DOHH2 (cell line): Measurements from ENCODE around the gene SWT1.

Source experiments
- H3F3A ChIP-seq: fragments of 200-600 bp; sonication (generic), shearing (Covaris generic); 2 replicates; pipeline ENCODE4 v1.6.0; 2016; ENCODE audit warnings: antibody characterized with exemption, mild to moderate bottlenecking; ENCODE audit not compliant: control insufficient read depth, insufficient read depth
- H3K27ac ChIP-seq: fragments of 200-600 bp; sonication (generic); 2 replicates; pipeline ENCODE4 v1.5.1; 2014; ENCODE audit warnings: low read depth, mild to moderate bottlenecking, low read length, moderate library complexity
- H3K27me3 ChIP-seq: fragments of 200-600 bp; sonication (generic); 2 replicates; pipeline ENCODE4 v1.6.1; 2014; ENCODE audit warnings: mild to moderate bottlenecking, low read length, mixed read lengths; ENCODE audit not compliant: control insufficient read depth
- H3K36me3 ChIP-seq: fragments of 200-600 bp; sonication (generic); 2 replicates; pipeline ENCODE4 v1.6.1; 2014; ENCODE audit warnings: mild to moderate bottlenecking, low read length, moderate library complexity, mixed read lengths; ENCODE audit not compliant: control insufficient read depth
- H3K4me1 ChIP-seq: fragments of 200-600 bp; sonication (generic); 2 replicates; pipeline ENCODE4 v1.6.1; 2014; ENCODE audit warnings: mild to moderate bottlenecking, low read length, mixed read lengths; ENCODE audit not compliant: control insufficient read depth
- H3K4me2 ChIP-seq: fragments of 200-600 bp; sonication (generic); 2 replicates; pipeline ENCODE4 v1.6.0; 2014; ENCODE audit warnings: mild to moderate bottlenecking, low read length, moderate library complexity
- H3K4me3 ChIP-seq: fragments of 200-600 bp; sonication (generic); 2 replicates; pipeline ENCODE4 v1.5.1; 2014; ENCODE audit warnings: mild to moderate bottlenecking, low read length, mixed read lengths
- H3K79me2 ChIP-seq: fragments of 200-600 bp; sonication (generic); 2 replicates; pipeline ENCODE4 v1.6.1; 2014; ENCODE audit warnings: mild to moderate bottlenecking, low read length, mixed read lengths; ENCODE audit not compliant: control insufficient read depth
- H3K9me2 ChIP-seq: fragments of 200-600 bp; sonication (generic); replicated peaks from 2 replicates; pipeline ENCODE4 v1.6.1; 2014; ENCODE audit warnings: mild to moderate bottlenecking, low read length, mixed read lengths; ENCODE audit not compliant: control insufficient read depth
- H3K9me3 ChIP-seq: fragments of 200-600 bp; sonication (generic); 2 replicates; pipeline ENCODE4 v1.6.1; 2014; ENCODE audit warnings: antibody characterized with exemption, low read length, mixed read lengths; ENCODE audit not compliant: control insufficient read depth, insufficient read depth
- H4K20me1 ChIP-seq: fragments of 200-600 bp; sonication (generic); 2 replicates; pipeline ENCODE4 v1.6.0; 2014; ENCODE audit warnings: low read depth, mild to moderate bottlenecking, antibody characterized with exemption, low read length, moderate library complexity; ENCODE audit not compliant: control insufficient read depth, insufficient read depth
- EZH2phosphoT487 ChIP-seq: fragments of 200-600 bp; sonication (generic); IDR thresholded peaks from 2 replicates; pipeline ENCODE4 v1.6.1; 2017; ENCODE audit warnings: borderline replicate concordance, mild to moderate bottlenecking, antibody characterized with exemption, low read length, moderate library complexity, mixed read lengths
- TF ChIP-seq, protein P1 (sequence below): fragments of 200-600 bp; sonication (generic); IDR thresholded peaks from one replicate; pipeline ENCODE4 v1.5.1; 2014; ENCODE audit warnings: antibody characterized with exemption, mild to moderate bottlenecking, low read depth, low read length; ENCODE audit not compliant: poor library complexity, severe bottlenecking

SWT1 gene

DNA sequence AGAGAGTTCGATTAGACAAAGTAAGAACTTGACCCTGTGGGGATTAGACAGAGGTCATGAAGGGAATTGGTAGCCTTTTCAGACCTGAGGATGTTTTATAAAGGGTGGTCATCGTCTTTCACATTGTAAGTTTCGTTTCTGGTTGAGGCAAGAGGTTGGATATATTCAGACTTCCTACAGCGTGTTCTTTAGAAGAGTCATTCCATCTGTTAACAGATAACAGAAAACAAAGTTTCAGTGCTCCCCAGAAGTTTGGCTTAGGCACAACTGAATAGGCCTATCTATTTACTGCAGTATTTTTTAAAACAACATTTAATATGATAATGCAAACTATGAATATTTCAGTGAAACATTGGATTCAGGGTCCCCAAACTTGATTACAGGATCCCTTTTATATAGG is 177.2 kb downstream of the SWT1 start:
- Histone ChIP-seq H3K79me2 (no peaks in the 10 kb centered on the region), H3K27me3 (peaks cover 6% of the 10 kb centered on the region; the same call in 1 of the 2 replicates), H3K36me3 (no peaks in the 10 kb centered on the region), H3K9me2 (no peaks in the 10 kb centered on the region), H3K27ac (no peak overlapping the region), H4K20me1 (no peaks in the 10 kb centered on the region), H3K4me2 (no peak overlapping the region), H3K4me1 (peaks cover 8% of the 10 kb centered on the region), H3K4me3 (no peak overlapping the region), H3K9me3 (no peaks in the 10 kb centered on the region), H3F3A (peaks cover 3% of the 10 kb centered on the region; the same call in 1 of the 2 replicates)
- TF ChIP-seq EZH2phosphoT487 = no peak
- TF ChIP-seq, protein P1, sequence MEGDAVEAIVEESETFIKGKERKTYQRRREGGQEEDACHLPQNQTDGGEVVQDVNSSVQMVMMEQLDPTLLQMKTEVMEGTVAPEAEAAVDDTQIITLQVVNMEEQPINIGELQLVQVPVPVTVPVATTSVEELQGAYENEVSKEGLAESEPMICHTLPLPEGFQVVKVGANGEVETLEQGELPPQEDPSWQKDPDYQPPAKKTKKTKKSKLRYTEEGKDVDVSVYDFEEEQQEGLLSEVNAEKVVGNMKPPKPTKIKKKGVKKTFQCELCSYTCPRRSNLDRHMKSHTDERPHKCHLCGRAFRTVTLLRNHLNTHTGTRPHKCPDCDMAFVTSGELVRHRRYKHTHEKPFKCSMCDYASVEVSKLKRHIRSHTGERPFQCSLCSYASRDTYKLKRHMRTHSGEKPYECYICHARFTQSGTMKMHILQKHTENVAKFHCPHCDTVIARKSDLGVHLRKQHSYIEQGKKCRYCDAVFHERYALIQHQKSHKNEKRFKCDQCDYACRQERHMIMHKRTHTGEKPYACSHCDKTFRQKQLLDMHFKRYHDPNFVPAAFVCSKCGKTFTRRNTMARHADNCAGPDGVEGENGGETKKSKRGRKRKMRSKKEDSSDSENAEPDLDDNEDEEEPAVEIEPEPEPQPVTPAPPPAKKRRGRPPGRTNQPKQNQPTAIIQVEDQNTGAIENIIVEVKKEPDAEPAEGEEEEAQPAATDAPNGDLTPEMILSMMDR = no peak

- Histone ChIP-seq H3K27ac (no peak overlapping the region), H4K20me1 (no peaks in the 10 kb centered on the region), H3K36me3 (no peaks in the 10 kb centered on the region), H3K4me3 (no peak overlapping the region), H3F3A (peaks cover 3% of the 10 kb centered on the region; the same call in 1 of the 2 replicates), H3K9me3 (no peaks in the 10 kb centered on the region), H3K4me2 (no peak overlapping the region), H3K4me1 (peaks cover 18% of the 10 kb centered on the region), H3K9me2 (no peaks in the 10 kb centered on the region), H3K79me2 (no peaks in the 10 kb centered on the region), H3K27me3 (peaks cover 6% of the 10 kb centered on the region; the same call in 1 of the 2 replicates)
- TF ChIP-seq, protein P1 = no peak
- no peak for TF ChIP-seq EZH2phosphoT487
Measured at GRCh38 chr1:185337246-185337645, 180.3 kb downstream of the SWT1 start.

GRCh38 chr1:185338719-185339622 is 182.0 kb downstream of the SWT1 start:
- Histone ChIP-seq H3K79me2 (no peaks in the 10 kb centered on the region), H3K4me1 (peaks cover 18% of the 10 kb centered on the region), H3F3A (peaks cover 3% of the 10 kb centered on the region; the same call in 1 of the 2 replicates), H3K9me2 (no peaks in the 10 kb centered on the region), H3K27ac (peak overlapping the region; percentile 20; the same call in 1 of the 2 replicates), H3K4me2 (peak overlapping the region; percentile 63), H3K4me3 (peak overlapping the region; percentile 44), H3K36me3 (no peaks in the 10 kb centered on the region), H4K20me1 (no peaks in the 10 kb centered on the region), H3K27me3 (no peaks in the 10 kb centered on the region), H3K9me3 (no peaks in the 10 kb centered on the region)
- no peak for TF ChIP-seq EZH2phosphoT487
- TF ChIP-seq, protein P1 = no peak
